Epithelial cell of proximal tubule (primary cell): ENCODE measurements around the gene TMEM45B. TPM values are rescaled to one million over a fixed set of nuclear protein-coding genes. Genes with fewer than 3 reads are reported as not detected.
"Not testable (repeated sequence)": the region's sequence is repeated elsewhere in the genome, so short reads cannot be mapped to it uniquely, and the experiment has no call there.

ENCODE experiments used
- DNase-seq: peaks from one replicate; pipeline ENCODE4 v3.0.0-alpha.2; 2011; ENCODE audit warnings: low read depth
- H3K4me3 ChIP-seq: 2 replicates; pipeline ENCODE4 v1.5.1; 2011; ENCODE audit warnings: low read depth, mild to moderate bottlenecking, low read length
- CTCF ChIP-seq: conservative IDR thresholded peaks from 2 replicates; pipeline ENCODE4 v1.5.1; 2012; ENCODE audit warnings: low read depth, mild to moderate bottlenecking, low read length
- total RNA-seq: library from RNA; depleted of rRNA; stranded (reverse); fragments of >200 nt; gene quantifications from 2 replicates; pipeline ENCODE4 v1.2.3, GENCODE V29; 2015

TMEM45B gene
- total RNA-seq, 1 donor from 2014 or later, result 1.4 TPM

GRCh38 chr11:129804012-129804411, 11.6 kb upstream of the TMEM45B start:
- H3K4me3 ChIP-seq, result no peak overlapping the region
- no peak for DNase-seq
- TF ChIP-seq CTCF, result no peak

GRCh38 chr11:129808241-129808640, 7.4 kb upstream of the TMEM45B start:
- DNase-seq, H3K4me3 ChIP-seq: not testable (repeated sequence)

- TF ChIP-seq CTCF, result no peak
- DNase-seq, result no peak
- no peak overlapping the region for H3K4me3 ChIP-seq
Observed at GRCh38 chr11:129813231-129813791, 2.3 kb upstream of the TMEM45B start.

- TF ChIP-seq CTCF, result no peak
- no peak for DNase-seq
- H3K4me3 ChIP-seq, result no peak overlapping the region
Observed at GRCh38 chr11:129814244-129815014, 1.2 kb upstream of the TMEM45B start.

DNA sequence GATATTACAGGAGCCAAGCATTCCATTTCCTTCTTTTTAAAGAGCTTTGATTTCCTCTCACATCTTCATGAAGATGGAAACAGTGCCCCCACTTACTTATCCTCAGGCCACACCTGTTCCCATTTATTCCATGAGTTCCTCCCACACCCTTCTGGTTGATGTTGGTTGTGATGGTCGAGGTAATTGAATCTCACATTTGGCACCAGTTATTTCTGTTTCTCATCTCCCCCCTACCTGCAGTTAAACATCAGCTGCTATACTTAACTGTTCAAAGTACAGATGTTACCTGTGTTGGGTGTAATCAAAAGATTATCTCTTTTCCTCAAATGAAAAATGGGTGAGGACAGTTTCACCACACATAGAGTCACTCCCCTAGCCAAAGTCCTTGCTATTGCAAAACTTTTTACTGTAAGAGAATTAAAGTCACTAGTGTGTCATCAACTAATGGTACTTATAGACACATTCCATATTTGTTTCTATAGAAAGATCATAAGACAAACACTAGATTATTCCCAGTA, 1.9 kb downstream of the TMEM45B start:
- TF ChIP-seq CTCF, result no peak
- H3K4me3 ChIP-seq, result no peak overlapping the region
- no peak for DNase-seq

DNA sequence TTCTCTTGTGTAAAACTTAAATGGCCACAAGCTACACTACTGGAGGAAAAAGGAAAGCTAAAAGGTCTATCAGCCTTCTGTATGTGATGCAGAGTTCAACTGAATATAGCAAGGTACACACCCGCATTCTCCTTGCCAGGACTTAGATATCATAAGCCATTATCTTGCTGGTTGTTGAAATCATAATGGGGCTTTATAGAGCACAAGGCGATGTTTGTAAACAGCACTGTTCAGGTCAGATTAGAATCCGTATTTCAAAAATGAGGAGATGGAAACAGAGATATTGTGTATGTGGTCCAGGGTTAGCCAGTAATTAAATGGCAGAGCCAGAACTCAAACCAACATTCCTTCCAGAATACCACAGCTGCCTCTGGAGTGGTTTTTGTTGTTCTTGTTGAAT, 2.6 kb downstream of the TMEM45B start:
- DNase-seq, H3K4me3 ChIP-seq: not testable (repeated sequence)

DNA sequence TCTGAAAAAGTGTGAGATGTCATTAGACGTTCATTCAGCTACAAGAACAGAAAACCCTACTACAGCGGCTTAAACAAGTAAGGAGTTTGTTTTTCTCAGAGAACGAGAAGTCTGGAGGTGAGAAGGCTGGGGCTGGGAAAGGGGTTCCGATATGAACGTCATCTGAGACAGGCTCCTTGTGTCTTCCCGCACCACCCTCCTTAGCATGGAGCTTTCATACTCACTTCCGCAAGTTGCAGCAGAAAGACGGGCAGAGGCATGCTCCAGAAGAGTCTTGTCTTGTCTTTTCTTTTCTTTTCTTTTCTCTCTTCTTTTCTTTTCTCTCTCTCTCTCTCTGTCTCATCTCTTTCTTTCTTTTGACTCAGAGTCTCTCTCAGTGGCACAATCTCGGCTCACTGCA, 3.6 kb downstream of the TMEM45B start:
- no peak for TF ChIP-seq CTCF
- no peak overlapping the region for H3K4me3 ChIP-seq
- no peak for DNase-seq

- not testable (repeated sequence) for H3K4me3 ChIP-seq, DNase-seq
Observed at GRCh38 chr11:129820228-129820627, 4.6 kb downstream of the TMEM45B start.

GRCh38 chr11:129823281-129823680, 7.6 kb downstream of the TMEM45B start:
- DNase-seq, result not testable (repeated sequence)

DNA sequence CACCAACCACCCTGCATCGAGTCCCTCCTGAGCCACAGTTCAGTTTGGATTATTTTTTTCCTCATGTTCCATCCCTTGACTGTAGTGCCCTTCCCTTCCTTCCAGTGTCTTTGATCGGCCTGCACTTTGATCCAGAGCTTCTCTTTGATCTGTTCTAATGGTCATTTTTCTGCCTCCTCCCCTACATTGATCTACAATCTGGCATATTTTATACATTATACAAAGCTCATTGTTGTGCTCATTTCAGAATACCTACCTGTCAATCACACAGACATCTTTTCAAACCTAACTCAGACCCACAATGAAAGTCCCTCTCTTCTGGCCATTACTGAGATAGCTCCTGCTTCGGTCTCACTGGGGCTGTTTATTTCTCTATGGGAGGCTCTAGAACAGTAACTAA, 8.2 kb downstream of the TMEM45B start:
- not testable (repeated sequence) for DNase-seq, H3K4me3 ChIP-seq

More at GRCh38 chr11:129823281-129823680, 7.6 kb downstream of the TMEM45B start:
- not testable (repeated sequence) for H3K4me3 ChIP-seq
